Suprapubic skin (tissue), 4 donors: ENCODE data around the gene CCDC85B. TPM values are rescaled to one million over a fixed set of nuclear protein-coding genes. Genes with fewer than 3 reads are reported as not detected.

ENCODE experiments used
- DNase-seq, 2 donors: peaks; one replicate each; pipeline ENCODE4 v3.0.0-alpha.2; 2019; ENCODE audit warnings: low spot score in 2 of 2
- H3K27ac ChIP-seq: fragments of 200-600 bp; sonication (generic); one replicate; pipeline ENCODE4 v1.5.1; 2019
- H3K27me3 ChIP-seq: fragments of 200-600 bp; sonication (generic); one replicate; pipeline ENCODE4 v1.5.1; 2019
- H3K36me3 ChIP-seq: fragments of 200-600 bp; sonication (generic); one replicate; pipeline ENCODE4 v1.5.1; 2019
- H3K4me1 ChIP-seq: fragments of 200-600 bp; sonication (generic); one replicate; pipeline ENCODE4 v1.5.1; 2019
- H3K4me3 ChIP-seq: fragments of 200-600 bp; sonication (generic); one replicate; pipeline ENCODE4 v1.5.1; 2019; ENCODE audit warnings: mild to moderate bottlenecking
- H3K9me3 ChIP-seq: fragments of 200-600 bp; sonication (generic); one replicate; pipeline ENCODE4 v1.5.1; 2019
- EP300 ChIP-seq: sonication (generic); formaldehyde crosslinking; IDR thresholded peaks from one replicate; pipeline ENCODE4 v1.6.1; 2017; ENCODE audit warnings: antibody characterized with exemption
- POLR2A ChIP-seq, 2 donors: fragments of 450-650 bp; IDR thresholded peaks; one replicate each; pipeline ENCODE4 v1.6.1; 2017; ENCODE audit warnings: antibody characterized with exemption in 2 of 2, mild to moderate bottlenecking in 2 of 2, moderate library complexity in 2 of 2
- POLR2AphosphoS5 ChIP-seq, 3 donors: sonication (generic); formaldehyde crosslinking; IDR thresholded peaks; one replicate each; pipeline ENCODE4 v1.6.1; 2017; ENCODE audit warnings: antibody characterized with exemption in 3 of 3
- WGBS: methylation state at CpG from one replicate; pipeline ENCODE4 v1.1.5; 2018; 5-methylcytosine and 5-hydroxymethylcytosine counted together
- total RNA-seq, 4 donors: library from RNA; depleted of rRNA; stranded (reverse); fragments of >200 nt; gene quantifications; one replicate each; pipeline ENCODE4 v1.1.0, GENCODE V29; 2016
- TF ChIP-seq, protein P1 (sequence below), 2 donors: fragments of 200-600 bp in 1 of 2; fragments of 450-650 bp in 1 of 2; sonication (generic) in 1 of 2; IDR thresholded peaks; one replicate each; pipeline ENCODE4 v1.5.1; 2016 to 2019; ENCODE audit warnings: antibody characterized with exemption in 2 of 2, mild to moderate bottlenecking in 1 of 2, moderate library complexity in 1 of 2

CCDC85B gene
- total RNA-seq, 4 donors from 2014 or later: 16.0 to 35.8 (median 28.0) TPM

- Histone ChIP-seq H3K4me3 (no peak overlapping the region), H3K4me1 (peaks cover 44% of the 10 kb centered on the region), H3K36me3 (peaks cover 54% of the 10 kb centered on the region), H3K9me3 (no peaks in the 10 kb centered on the region), H3K27ac (no peak overlapping the region), H3K27me3 (no peaks in the 10 kb centered on the region)
- WGBS: 70% methylated on average over 10 of the region's 10 CpGs
- peak in 1 of 2 donors; percentile 56 for DNase-seq
- TF ChIP-seq, protein P1, sequence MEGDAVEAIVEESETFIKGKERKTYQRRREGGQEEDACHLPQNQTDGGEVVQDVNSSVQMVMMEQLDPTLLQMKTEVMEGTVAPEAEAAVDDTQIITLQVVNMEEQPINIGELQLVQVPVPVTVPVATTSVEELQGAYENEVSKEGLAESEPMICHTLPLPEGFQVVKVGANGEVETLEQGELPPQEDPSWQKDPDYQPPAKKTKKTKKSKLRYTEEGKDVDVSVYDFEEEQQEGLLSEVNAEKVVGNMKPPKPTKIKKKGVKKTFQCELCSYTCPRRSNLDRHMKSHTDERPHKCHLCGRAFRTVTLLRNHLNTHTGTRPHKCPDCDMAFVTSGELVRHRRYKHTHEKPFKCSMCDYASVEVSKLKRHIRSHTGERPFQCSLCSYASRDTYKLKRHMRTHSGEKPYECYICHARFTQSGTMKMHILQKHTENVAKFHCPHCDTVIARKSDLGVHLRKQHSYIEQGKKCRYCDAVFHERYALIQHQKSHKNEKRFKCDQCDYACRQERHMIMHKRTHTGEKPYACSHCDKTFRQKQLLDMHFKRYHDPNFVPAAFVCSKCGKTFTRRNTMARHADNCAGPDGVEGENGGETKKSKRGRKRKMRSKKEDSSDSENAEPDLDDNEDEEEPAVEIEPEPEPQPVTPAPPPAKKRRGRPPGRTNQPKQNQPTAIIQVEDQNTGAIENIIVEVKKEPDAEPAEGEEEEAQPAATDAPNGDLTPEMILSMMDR (IDR thresholded peaks at IDR 0.05): no peak
- TF ChIP-seq POLR2A (IDR thresholded peaks at IDR 0.05) (no peak), POLR2AphosphoS5 (IDR thresholded peaks at IDR 0.05) (no peak), EP300 (no peak)
Observed at GRCh38 chr11:65851811-65852507, 38.5 kb upstream of the CCDC85B start.

DNA sequence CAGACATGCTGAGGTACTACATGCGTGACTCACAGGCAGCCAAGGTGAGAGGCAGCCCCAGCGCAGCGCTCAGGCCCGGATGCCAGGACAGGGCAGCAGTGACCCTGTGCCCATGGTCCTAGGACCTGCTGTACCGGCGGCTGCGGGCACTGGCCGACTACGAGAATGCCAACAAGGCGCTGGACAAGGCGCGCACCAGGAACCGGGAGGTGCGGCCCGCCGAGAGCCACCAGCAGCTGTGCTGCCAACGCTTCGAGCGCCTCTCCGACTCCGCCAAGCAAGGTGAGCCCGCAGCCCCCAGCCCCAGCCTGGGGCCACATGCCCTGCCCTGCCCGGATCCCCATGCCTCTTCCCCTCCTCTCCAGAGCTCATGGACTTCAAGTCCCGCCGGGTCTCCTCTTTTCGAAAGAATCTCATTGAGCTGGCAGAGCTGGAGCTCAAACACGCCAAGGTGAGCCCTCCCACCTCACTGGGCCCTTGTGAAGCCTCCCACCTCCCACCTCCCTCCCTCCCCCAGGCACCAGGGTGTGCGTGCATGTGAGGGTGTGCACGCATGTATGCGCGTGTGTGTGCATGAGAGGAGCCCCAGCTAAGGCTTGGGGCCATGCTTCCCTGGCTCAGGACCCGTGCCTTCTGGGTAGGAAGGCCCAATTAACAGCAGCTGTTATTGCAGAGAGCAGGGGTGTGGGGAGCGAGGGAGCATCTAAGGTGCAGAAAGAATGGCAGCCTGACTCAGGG, 37.8 kb upstream of the CCDC85B start:
- WGBS: 67% methylated on average over 29 of the region's 33 CpGs
- TF ChIP-seq, protein P1 (IDR thresholded peaks at IDR 0.05): no peak
- TF ChIP-seq EP300: no peak

GRCh38 chr11:65853246-65853979, 37.1 kb upstream of the CCDC85B start:
- TF ChIP-seq POLR2A (IDR thresholded peaks at IDR 0.05) (no peak), POLR2AphosphoS5 (IDR thresholded peaks at IDR 0.05) (no peak), EP300 (no peak)
- TF ChIP-seq, protein P1 (IDR thresholded peaks at IDR 0.05): no peak
- Histone ChIP-seq H3K27me3 (no peaks in the 10 kb centered on the region), H3K4me1 (peaks cover 46% of the 10 kb centered on the region), H3K27ac (no peak overlapping the region), H3K4me3 (no peak overlapping the region), H3K9me3 (no peaks in the 10 kb centered on the region), H3K36me3 (peaks cover 54% of the 10 kb centered on the region)
- DNase-seq: peak in 1 of 2 donors; percentile 61
- 85% methylated on average over 5 of the region's 6 CpGs for WGBS

More for the DNA sequence above, 37.8 kb upstream of the CCDC85B start:
- no peaks in the 10 kb centered on the region for H3K9me3 ChIP-seq
- H3K27ac ChIP-seq: no peak overlapping the region
- H3K36me3 ChIP-seq: peaks cover 54% of the 10 kb centered on the region
- H3K4me3 ChIP-seq: no peak overlapping the region
- H3K4me1 ChIP-seq: peaks cover 44% of the 10 kb centered on the region
- peak; percentile 66 to 73 for DNase-seq
- H3K27me3 ChIP-seq: no peaks in the 10 kb centered on the region

- 78% methylated on average over 4 of the region's 4 CpGs for WGBS
- Histone ChIP-seq H3K4me3 (no peak overlapping the region), H3K4me1 (peaks cover 54% of the 10 kb centered on the region), H3K9me3 (no peaks in the 10 kb centered on the region), H3K27ac (no peak overlapping the region), H3K27me3 (no peaks in the 10 kb centered on the region), H3K36me3 (peaks cover 54% of the 10 kb centered on the region)
- TF ChIP-seq POLR2AphosphoS5 (IDR thresholded peaks at IDR 0.05) (no peak), POLR2A (IDR thresholded peaks at IDR 0.05) (no peak), EP300 (no peak)
- TF ChIP-seq, protein P1 (IDR thresholded peaks at IDR 0.05): no peak
- DNase-seq: peak in 1 of 2 donors; percentile 49
Observed at GRCh38 chr11:65854161-65854592, 36.3 kb upstream of the CCDC85B start.
